ENCODE measurements around the gene PCP4L1. TPM values are rescaled to one million over a fixed set of nuclear protein-coding genes. Genes with fewer than 3 reads are reported as not detected.

The PCP4L1 gene
- total RNA-seq, 2 experiments from 2014 or later = 0.28 TPM; not detected in 1

DNA sequence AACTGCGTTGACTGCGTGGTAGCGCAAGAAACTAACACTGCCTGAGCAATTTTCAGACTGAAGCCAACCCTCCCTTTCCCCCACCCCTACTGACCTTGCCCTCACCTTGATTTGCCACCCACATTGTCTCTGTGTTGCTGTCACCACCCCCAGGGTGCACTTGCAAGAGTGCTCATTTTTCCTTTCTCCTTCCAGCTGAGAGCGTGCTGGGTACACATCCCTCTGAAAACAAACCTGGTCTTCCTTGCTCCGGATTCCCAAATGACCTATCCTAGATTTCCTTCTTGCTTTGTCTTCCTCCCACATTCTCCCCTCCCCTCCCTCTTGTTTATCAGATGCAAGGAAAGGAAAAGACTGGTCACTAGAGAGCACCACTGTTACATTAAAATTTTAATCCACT is 27.0 kb downstream of the PCP4L1 start:
- no peak overlapping the region for H3K27ac Mint-ChIP-seq
- H3K9me3 Mint-ChIP-seq = no peaks in the 10 kb centered on the region
- no peaks in the 10 kb centered on the region for H3K36me3 Mint-ChIP-seq (ENCODE audit: low read depth)
- CTCF ChIA-PET = no interaction called here
- no peak overlapping the region for H3K4me3 Mint-ChIP-seq
- DNase-seq = no peak
- H3K27me3 Mint-ChIP-seq = peaks cover 12% of the 10 kb centered on the region
- POLR2A ChIA-PET = no interaction called here
- H3K4me1 Mint-ChIP-seq = no peaks in the 10 kb centered on the region

DNA sequence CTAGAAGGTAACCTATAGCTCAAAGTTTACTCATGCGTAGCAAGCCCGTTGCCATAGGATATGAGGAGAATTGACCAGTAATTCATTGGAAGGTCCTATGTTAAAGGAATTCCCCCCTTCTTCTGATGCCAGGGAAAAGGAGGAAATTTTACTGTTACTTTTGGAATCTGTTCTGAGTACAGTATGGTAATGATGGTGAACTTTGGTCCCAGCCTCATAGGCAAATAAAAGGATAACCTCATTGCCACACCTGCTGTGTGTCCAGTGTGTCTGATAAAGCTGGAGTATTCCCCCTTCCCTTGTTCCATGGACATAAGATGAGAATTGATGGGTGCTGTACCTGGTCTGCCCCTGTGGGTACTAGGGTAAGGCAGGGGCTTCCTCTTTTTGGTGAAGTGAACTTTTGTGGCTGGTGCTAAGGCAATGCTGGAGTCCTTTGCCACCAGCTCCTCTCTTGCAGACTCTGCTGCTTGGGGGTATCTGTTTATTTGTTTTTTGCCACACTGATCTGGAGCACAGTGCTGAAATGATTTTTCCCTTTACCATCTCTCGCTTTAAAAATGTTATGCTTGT is 29.0 kb downstream of the PCP4L1 start:
- CTCF ChIA-PET = interaction anchor here (1.0 to 1.7 kb wide), 3 partner anchors 27 to 87 kb away, joined by 3 to 7 read pairs (median 3); partner anchors contain the start of genes SDHC and TOMM40L
- Mint-ChIP-seq H3K9me3 (no peaks in the 10 kb centered on the region), H3K4me3 (no peak overlapping the region), H3K36me3 (ENCODE audit: low read depth) (no peaks in the 10 kb centered on the region), H3K27me3 (peaks cover 11% of the 10 kb centered on the region), H3K4me1 (no peaks in the 10 kb centered on the region), H3K27ac (no peak overlapping the region)
- no peak for DNase-seq
- POLR2A ChIA-PET = no interaction called here

GRCh38 chr1:161290779-161291178 is 32.2 kb downstream of the PCP4L1 start:
- CTCF ChIA-PET = interaction anchor here (0.6 to 7.0 kb wide), 29 partner anchors 8 to 125 kb away, joined by 3 to 70 read pairs (median 5); partner anchors contain the start of genes B4GALT3, CFAP126, NDUFS2 and PCP4L1
- POLR2A ChIA-PET = interaction anchor here (0.7 to 2.4 kb wide), 4 partner anchors 15 to 114 kb away, joined by 3 to 6 read pairs (median 4); partner anchors contain the start of gene TOMM40L
- no peaks in the 10 kb centered on the region for H3K9me3 Mint-ChIP-seq
- no peak overlapping the region for H3K4me3 Mint-ChIP-seq
- no peaks in the 10 kb centered on the region for H3K36me3 Mint-ChIP-seq (ENCODE audit: low read depth)
- H3K27me3 Mint-ChIP-seq = no peaks in the 10 kb centered on the region
- H3K4me1 Mint-ChIP-seq = no peaks in the 10 kb centered on the region
- no peak for DNase-seq
- no peak overlapping the region for H3K27ac Mint-ChIP-seq

- H3K4me3 Mint-ChIP-seq = no peak overlapping the region
- CTCF ChIA-PET = no interaction called here
- DNase-seq = no peak
- H3K9me3 Mint-ChIP-seq = no peaks in the 10 kb centered on the region
- H3K27ac Mint-ChIP-seq = no peak overlapping the region
- POLR2A ChIA-PET = no interaction called here
- H3K27me3 Mint-ChIP-seq = no peaks in the 10 kb centered on the region
- H3K36me3 Mint-ChIP-seq (ENCODE audit: low read depth) = no peaks in the 10 kb centered on the region
- peaks cover 5% of the 10 kb centered on the region for H3K4me1 Mint-ChIP-seq
These were observed 38.9 kb downstream of the PCP4L1 start for GRCh38 chr1:161297415-161297814.

DNA sequence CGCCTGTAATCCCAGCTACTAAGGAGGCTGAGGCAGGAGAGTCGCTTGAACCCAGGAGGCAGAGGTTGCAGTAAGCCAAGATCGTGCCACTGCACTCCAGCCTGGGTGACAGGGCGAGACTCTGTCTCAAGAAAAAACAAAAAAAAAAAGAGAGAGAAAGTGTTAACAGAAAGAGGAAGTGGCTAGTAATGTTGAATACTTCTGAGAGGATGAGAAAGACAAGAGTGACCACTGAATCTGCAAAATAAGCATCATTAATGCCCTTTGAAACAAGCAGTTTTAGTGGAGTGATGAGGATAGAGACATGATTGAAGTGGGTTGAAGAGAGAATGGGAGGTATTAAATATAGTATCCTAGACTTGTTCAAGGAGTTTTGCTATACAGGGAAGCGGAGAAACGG is 39.6 kb downstream of the PCP4L1 start:
- Mint-ChIP-seq H3K4me3 (no peak overlapping the region), H3K27ac (no peak overlapping the region), H3K27me3 (no peaks in the 10 kb centered on the region), H3K36me3 (ENCODE audit: low read depth) (no peaks in the 10 kb centered on the region), H3K9me3 (no peaks in the 10 kb centered on the region), H3K4me1 (peaks cover 5% of the 10 kb centered on the region)
- POLR2A ChIA-PET = no interaction called here
- CTCF ChIA-PET = no interaction called here
- DNase-seq = no peak

DNA sequence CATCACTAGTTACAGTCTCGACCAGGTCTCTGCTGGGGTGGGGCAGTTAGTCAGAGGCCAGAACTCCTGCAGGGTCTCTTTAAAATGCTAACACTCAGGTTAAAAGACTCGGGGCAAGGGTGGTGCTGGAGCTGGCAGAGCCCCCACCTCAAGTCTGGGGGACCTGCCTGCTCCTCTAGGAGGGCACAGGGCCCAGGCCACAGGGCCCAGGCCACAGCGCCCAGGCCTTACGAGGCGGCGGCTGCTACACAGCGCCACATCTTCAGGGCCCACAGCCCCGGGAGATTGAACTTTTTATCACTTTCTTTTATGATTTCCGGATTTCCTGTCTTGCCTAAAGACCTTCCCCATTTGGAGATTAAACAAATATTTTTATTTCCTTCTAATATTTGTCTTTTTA is 40.8 kb downstream of the PCP4L1 start:
- Mint-ChIP-seq H3K9me3 (no peaks in the 10 kb centered on the region), H3K4me3 (no peak overlapping the region), H3K27ac (no peak overlapping the region), H3K4me1 (peaks cover 15% of the 10 kb centered on the region), H3K36me3 (ENCODE audit: low read depth) (no peaks in the 10 kb centered on the region), H3K27me3 (no peaks in the 10 kb centered on the region)
- no peak for DNase-seq
- ChIA-PET CTCF (no interaction called here), POLR2A (no interaction called here)

GRCh38 chr1:161300478-161300877 is 41.9 kb downstream of the PCP4L1 start:
- ChIA-PET POLR2A (no interaction called here), CTCF (no interaction called here)
- Mint-ChIP-seq H3K27me3 (no peaks in the 10 kb centered on the region), H3K4me1 (peaks cover 25% of the 10 kb centered on the region), H3K36me3 (ENCODE audit: low read depth) (peaks cover 3% of the 10 kb centered on the region), H3K9me3 (no peaks in the 10 kb centered on the region), H3K27ac (no peak overlapping the region), H3K4me3 (no peak overlapping the region)
- no peak for DNase-seq

DNA sequence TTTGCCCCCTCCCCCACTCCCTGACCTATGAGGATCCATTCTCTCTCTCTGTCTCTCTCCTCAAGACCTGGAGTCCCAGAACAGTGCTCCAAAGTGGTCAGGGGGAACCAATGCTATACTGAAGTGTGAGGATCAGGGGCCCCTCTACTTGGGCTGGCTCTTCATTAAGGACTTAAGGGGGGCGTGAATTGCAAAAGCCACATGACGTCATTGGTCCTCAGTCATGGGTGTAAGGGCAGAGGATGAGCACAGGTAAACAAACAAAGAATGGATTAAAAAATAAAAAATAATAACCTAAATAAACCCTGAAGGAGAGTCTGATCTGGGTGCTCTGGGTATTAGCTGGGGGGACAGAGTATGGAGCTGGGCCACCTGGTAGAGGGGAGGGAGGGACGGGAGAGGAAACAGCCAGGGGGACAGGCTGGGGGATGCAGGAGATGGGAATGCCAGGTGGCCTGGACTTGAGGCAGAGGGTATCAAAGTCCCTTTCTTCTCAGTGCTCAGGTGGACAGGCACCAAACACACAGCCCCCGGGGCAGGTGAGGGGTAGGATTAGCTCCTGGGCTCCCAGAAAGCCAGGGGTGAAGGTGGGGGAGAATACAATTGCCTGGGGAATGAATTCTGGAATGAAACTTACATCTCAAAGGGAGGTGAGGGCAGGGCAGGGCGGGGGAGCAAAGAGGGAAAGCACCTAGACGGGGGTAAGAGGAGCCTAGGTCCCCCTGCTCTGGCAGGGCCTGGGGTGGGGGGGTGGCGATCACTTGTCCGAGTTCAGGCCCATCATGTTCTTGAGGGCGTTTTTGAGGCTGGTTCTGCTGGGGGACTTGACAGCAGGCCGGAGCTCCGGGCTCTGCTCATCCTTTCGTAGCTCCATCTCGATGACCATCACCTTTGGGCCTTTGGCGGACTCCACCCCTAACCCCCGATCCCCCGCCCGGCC is 46.7 kb downstream of the PCP4L1 start:
- H3K4me1 Mint-ChIP-seq = peaks cover 37% of the 10 kb centered on the region
- peak overlapping the region; percentile 70 for H3K27ac Mint-ChIP-seq
- peak overlapping the region; percentile 89 for H3K4me3 Mint-ChIP-seq
- ChIA-PET POLR2A (interaction anchor here (1.3 to 2.5 kb wide), 7 partner anchors 9 to 123 kb away, joined by 3 to 28 read pairs (median 6); partner anchors contain the start of genes NDUFS2 and SDHC), CTCF (interaction anchor here (0.6 to 4.2 kb wide), 13 partner anchors 13 to 151 kb away, joined by 3 to 36 read pairs (median 4); partner anchors contain the start of genes PPOX and TOMM40L)
- H3K9me3 Mint-ChIP-seq = no peaks in the 10 kb centered on the region
- DNase-seq = no peak
- H3K27me3 Mint-ChIP-seq = no peaks in the 10 kb centered on the region
- H3K36me3 Mint-ChIP-seq (ENCODE audit: low read depth) = peaks cover 7% of the 10 kb centered on the region

DNA sequence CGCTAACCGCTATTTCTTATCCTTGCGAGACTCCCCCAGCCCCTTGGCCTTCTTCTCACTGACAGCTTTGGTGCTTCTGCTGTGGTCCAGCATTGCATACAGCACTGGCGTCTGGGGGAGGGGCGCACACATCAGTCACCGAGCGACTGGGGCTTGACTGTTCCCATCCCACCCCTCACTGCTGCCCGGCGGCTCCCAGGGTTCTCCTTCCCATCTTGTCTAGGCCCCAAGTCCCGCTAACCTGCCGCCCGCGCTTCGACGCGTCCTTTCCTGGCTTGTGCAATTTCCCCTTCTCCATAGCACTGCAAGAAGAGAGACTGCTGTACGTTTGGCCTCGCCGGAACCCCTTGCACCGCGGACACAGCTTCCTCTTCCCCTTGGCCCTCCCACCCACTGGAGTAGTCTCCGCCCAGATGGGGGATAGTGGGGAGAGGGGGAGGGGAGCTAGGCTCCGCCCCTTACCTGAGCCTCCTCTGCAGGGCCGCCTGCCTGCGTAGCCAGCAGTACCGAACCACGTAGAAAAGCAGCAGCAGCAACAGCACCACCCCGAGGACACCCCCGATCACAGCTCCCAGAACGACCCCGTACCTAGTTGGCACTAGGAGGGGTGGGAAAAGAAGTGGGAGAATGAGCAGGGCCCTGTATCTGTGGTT is 47.4 kb downstream of the PCP4L1 start:
- Mint-ChIP-seq H3K36me3 (ENCODE audit: low read depth) (peaks cover 7% of the 10 kb centered on the region), H3K9me3 (no peaks in the 10 kb centered on the region), H3K4me3 (peak overlapping the region; percentile 89), H3K4me1 (peaks cover 37% of the 10 kb centered on the region), H3K27ac (peak overlapping the region; percentile 70), H3K27me3 (peaks cover 3% of the 10 kb centered on the region)
- CTCF ChIA-PET = interaction anchor here (0.6 to 4.2 kb wide), 14 partner anchors 13 to 151 kb away, joined by 3 to 36 read pairs (median 4); partner anchors contain the start of genes CFAP126, NDUFS2, PPOX and TOMM40L
- peak; percentile 89 for DNase-seq
- POLR2A ChIA-PET = interaction anchor here (0.7 to 2.5 kb wide), 11 partner anchors 9 to 124 kb away, joined by 3 to 28 read pairs (median 4); partner anchors contain the start of genes NDUFS2, SDHC and TOMM40L

DNA sequence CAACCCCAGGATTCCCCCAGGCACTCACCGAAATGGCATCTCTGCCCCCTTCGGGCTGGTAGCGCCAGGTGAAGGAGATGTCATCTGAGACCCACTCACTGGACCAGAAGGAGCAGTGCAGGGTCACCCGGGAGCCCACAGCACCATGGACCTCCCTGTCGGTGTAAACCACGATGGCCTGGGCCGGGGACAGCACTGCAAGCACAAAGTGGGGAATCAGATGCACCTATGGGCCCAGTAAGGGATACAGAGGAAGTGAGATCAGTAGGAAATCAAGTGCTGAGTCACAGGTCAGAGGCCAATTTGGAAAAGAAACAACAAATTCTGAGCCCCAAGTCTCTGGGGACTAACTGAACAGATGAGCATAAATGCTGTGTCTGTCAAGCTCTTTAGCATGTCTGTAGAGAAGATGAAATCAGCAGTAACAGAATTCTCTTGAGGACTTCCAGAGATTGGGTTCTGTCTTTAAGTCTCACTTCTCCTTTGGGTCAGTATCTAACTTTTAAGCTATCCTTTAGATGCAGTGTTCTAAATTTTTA is 48.8 kb downstream of the PCP4L1 start:
- Mint-ChIP-seq H3K27me3 (peaks cover 3% of the 10 kb centered on the region), H3K36me3 (ENCODE audit: low read depth) (peaks cover 7% of the 10 kb centered on the region), H3K27ac (peak overlapping the region; percentile 55), H3K4me1 (peaks cover 37% of the 10 kb centered on the region), H3K9me3 (no peaks in the 10 kb centered on the region), H3K4me3 (peak overlapping the region; percentile 15)
- ChIA-PET POLR2A (interaction anchor here (2.3 to 2.5 kb wide), 2 partner anchors 7 to 125 kb away, joined by 5 to 28 read pairs; partner anchors contain the start of gene SDHC), CTCF (interaction anchor here (1.1 to 4.2 kb wide), 5 partner anchors 12 to 142 kb away, joined by 4 to 36 read pairs (median 8); partner anchors contain the start of genes PPOX and TOMM40L)
- no peak for DNase-seq

DNA sequence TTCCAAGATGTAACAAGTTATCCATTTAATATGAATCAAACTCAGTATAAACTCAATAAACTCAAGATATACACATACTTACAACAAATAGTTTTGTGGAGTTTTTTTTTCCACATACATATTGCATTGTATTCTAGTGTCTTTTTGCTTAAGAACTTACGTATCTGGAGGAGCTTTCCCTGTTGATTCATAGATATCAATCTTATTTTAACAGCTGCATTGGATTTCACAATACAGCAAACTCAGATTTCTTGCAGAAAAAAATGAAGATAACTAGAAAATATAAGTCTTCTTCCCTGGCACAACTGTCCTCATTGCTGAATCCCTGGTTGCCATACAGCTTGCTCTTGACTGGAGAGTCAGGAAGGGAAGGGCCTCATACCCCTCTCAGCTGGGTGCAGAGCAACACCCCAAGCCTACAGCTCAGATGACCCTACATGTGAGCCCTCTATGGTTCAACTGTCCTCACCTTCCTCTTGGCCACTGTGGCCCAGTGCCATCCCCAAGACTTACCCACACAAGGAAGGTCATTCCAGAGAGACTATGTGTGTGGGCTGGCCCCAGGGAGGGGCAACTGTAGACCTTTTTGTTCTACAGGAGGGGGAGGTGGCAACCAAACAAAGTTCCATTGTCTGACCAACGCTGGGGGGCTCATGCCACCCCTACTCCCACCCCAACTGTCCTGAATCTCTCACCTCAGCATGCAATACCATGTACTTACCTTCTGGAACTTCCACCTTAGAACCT is 49.5 kb downstream of the PCP4L1 start:
- H3K9me3 Mint-ChIP-seq = no peaks in the 10 kb centered on the region
- no peak overlapping the region for H3K27ac Mint-ChIP-seq
- no peak for DNase-seq
- peaks cover 3% of the 10 kb centered on the region for H3K27me3 Mint-ChIP-seq
- H3K4me1 Mint-ChIP-seq = peaks cover 37% of the 10 kb centered on the region
- POLR2A ChIA-PET = interaction anchor here (0.6 kb wide), 1 partner anchor 128 kb away, joined by 3 read pairs; no protein-coding TSS in a partner anchor
- H3K4me3 Mint-ChIP-seq = no peak overlapping the region
- CTCF ChIA-PET = interaction anchor here (1.1 to 4.2 kb wide), 3 partner anchors 11 to 82 kb away, joined by 6 to 36 read pairs (median 17); partner anchors contain the start of gene TOMM40L
- peaks cover 7% of the 10 kb centered on the region for H3K36me3 Mint-ChIP-seq (ENCODE audit: low read depth)

- DNase-seq = no peak
- Mint-ChIP-seq H3K27me3 (peaks cover 3% of the 10 kb centered on the region), H3K4me3 (no peak within 1 kb of the TSS), H3K27ac (no peak within 1 kb of the TSS), H3K36me3 (ENCODE audit: low read depth) (peaks cover 12% of the 10 kb centered on the region), H3K9me3 (no peaks in the 10 kb centered on the region), H3K4me1 (peaks cover 31% of the 10 kb centered on the region)
- POLR2A ChIA-PET = no interaction called here
- CTCF ChIA-PET = no interaction called here
These were observed 51.3 kb downstream of the PCP4L1 start, which contains the start of gene MPZ for GRCh38 chr1:161309868-161310267. TSS of gene MPZ (minus strand) at chr1:161309968. CDS start at chr1:161309905, 63 bp downstream.
